ENCODE results near the gene RELN.

Gene RELN

DNA sequence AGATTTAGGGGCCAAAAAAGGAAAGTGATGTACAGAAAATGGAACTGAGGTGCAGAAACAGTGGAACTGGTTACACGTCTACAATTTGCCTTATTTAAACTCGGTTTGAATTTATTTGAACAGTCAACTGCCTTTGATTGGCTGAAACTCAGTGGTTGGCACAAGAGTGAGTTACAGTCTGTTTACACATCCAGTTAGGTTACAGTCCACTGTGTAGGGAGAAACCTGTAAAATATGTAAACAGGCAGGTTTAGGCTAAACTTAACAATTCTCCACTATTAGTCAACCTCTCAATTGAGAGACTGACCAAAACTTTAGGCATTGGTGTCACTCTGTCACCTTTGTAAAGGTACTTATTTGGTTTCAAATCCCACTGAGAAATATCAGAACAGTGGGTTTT is 40.3 kb upstream of the RELN start:
- Histone ChIP-seq H3K9ac (ENCODE audit: low read depth, low read length, poor library complexity, severe bottlenecking) (no peak overlapping the region), H4K20me1 (ENCODE audit: insufficient read depth, low read length, poor library complexity, severe bottlenecking) (no peaks in the 10 kb centered on the region), H3K9me2 (replicated peaks; ENCODE audit: low read depth, low read length) (no peaks in the 10 kb centered on the region), H3K36me3 (ENCODE audit: insufficient read depth, low read length) (no peaks in the 10 kb centered on the region), H3K4me2 (ENCODE audit: low read depth, low read length, poor library complexity, severe bottlenecking) (no peak overlapping the region), H3K4me1 (ENCODE audit: insufficient read depth, low read length, poor library complexity, severe bottlenecking) (no peaks in the 10 kb centered on the region), H3K9me3 (ENCODE audit: insufficient read depth, low read depth, low read length) (no peaks in the 10 kb centered on the region), H3K79me2 (ENCODE audit: insufficient read depth, low read length) (no peaks in the 10 kb centered on the region), H2AFZ (ENCODE audit: low read length) (no peak overlapping the region), H3K27me3 (ENCODE audit: insufficient read depth, low read length, poor library complexity, severe bottlenecking) (no peaks in the 10 kb centered on the region), H3K4me3 (ENCODE audit: low read length, poor library complexity, severe bottlenecking) (no peak overlapping the region), H3F3A (ENCODE audit: low read depth) (no peaks in the 10 kb centered on the region)
- no peak for TF ChIP-seq EZH2phosphoT487 (IDR thresholded peaks at IDR 0.05; ENCODE audit: borderline replicate concordance)
- TF ChIP-seq, protein P1, sequence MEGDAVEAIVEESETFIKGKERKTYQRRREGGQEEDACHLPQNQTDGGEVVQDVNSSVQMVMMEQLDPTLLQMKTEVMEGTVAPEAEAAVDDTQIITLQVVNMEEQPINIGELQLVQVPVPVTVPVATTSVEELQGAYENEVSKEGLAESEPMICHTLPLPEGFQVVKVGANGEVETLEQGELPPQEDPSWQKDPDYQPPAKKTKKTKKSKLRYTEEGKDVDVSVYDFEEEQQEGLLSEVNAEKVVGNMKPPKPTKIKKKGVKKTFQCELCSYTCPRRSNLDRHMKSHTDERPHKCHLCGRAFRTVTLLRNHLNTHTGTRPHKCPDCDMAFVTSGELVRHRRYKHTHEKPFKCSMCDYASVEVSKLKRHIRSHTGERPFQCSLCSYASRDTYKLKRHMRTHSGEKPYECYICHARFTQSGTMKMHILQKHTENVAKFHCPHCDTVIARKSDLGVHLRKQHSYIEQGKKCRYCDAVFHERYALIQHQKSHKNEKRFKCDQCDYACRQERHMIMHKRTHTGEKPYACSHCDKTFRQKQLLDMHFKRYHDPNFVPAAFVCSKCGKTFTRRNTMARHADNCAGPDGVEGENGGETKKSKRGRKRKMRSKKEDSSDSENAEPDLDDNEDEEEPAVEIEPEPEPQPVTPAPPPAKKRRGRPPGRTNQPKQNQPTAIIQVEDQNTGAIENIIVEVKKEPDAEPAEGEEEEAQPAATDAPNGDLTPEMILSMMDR (conservative IDR thresholded peaks at IDR 0.05; ENCODE audit: low read length): no peak

DNA sequence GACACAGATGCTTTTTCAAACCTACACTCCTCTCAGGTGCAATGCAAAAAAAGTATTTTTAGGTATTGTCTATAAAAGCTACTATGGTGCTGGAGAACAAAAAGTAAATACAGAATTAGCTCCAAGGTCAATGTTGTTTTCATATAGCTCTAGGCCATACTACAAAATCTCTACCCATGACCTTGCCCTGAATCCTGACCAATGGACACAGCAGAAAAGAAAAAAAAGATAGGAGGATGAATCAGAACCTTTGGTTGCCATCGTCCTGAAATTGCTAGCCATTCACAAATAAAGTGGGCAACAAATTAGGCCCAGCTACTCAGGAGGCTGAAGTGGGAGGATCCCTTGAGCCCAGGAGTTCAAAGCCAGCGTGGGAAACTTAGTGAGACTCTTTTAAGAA is 35.2 kb upstream of the RELN start:
- Histone ChIP-seq H3K9me3 (ENCODE audit: insufficient read depth, low read depth, low read length) (no peaks in the 10 kb centered on the region), H3K9ac (ENCODE audit: low read depth, low read length, poor library complexity, severe bottlenecking) (no peak overlapping the region), H3K4me2 (ENCODE audit: low read depth, low read length, poor library complexity, severe bottlenecking) (no peak overlapping the region), H3K79me2 (ENCODE audit: insufficient read depth, low read length) (no peaks in the 10 kb centered on the region), H2AFZ (ENCODE audit: low read length) (no peak overlapping the region), H3K27me3 (ENCODE audit: insufficient read depth, low read length, poor library complexity, severe bottlenecking) (no peaks in the 10 kb centered on the region), H4K20me1 (ENCODE audit: insufficient read depth, low read length, poor library complexity, severe bottlenecking) (no peaks in the 10 kb centered on the region), H3F3A (ENCODE audit: low read depth) (no peaks in the 10 kb centered on the region), H3K9me2 (replicated peaks; ENCODE audit: low read depth, low read length) (no peaks in the 10 kb centered on the region), H3K4me1 (ENCODE audit: insufficient read depth, low read length, poor library complexity, severe bottlenecking) (no peaks in the 10 kb centered on the region), H3K36me3 (ENCODE audit: insufficient read depth, low read length) (no peaks in the 10 kb centered on the region), H3K4me3 (ENCODE audit: low read length, poor library complexity, severe bottlenecking) (no peak overlapping the region)
- no peak for TF ChIP-seq EZH2phosphoT487 (IDR thresholded peaks at IDR 0.05; ENCODE audit: borderline replicate concordance)
- TF ChIP-seq, protein P1 (conservative IDR thresholded peaks at IDR 0.05; ENCODE audit: low read length): no peak

DNA sequence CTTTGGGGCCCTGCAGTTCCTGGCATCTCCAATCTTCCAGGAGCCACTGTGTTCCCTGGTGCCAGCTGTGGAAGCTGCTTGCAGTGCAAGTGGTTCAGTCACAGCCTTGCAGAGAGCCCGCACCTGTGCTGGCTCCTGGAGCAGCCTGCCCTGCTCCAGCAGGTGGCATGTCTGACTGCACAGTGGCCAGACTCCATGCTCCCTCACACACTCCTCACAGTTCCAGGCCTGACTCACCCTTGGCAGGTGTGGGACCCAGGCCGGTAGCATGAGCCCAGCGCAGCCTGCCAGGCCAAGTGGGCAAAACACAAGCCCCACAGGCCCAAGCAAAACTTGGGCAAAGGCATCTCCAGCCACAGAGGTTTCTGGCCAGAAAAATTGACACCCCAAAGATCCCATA is 33.6 kb upstream of the RELN start:
- Histone ChIP-seq H3K79me2 (ENCODE audit: insufficient read depth, low read length) (no peaks in the 10 kb centered on the region), H2AFZ (ENCODE audit: low read length) (no peak overlapping the region), H3K36me3 (ENCODE audit: insufficient read depth, low read length) (no peaks in the 10 kb centered on the region), H3K4me2 (ENCODE audit: low read depth, low read length, poor library complexity, severe bottlenecking) (no peak overlapping the region), H3F3A (ENCODE audit: low read depth) (no peaks in the 10 kb centered on the region), H3K4me3 (ENCODE audit: low read length, poor library complexity, severe bottlenecking) (no peak overlapping the region), H3K27me3 (ENCODE audit: insufficient read depth, low read length, poor library complexity, severe bottlenecking) (no peaks in the 10 kb centered on the region), H3K9me3 (ENCODE audit: insufficient read depth, low read depth, low read length) (no peaks in the 10 kb centered on the region), H4K20me1 (ENCODE audit: insufficient read depth, low read length, poor library complexity, severe bottlenecking) (no peaks in the 10 kb centered on the region), H3K9me2 (replicated peaks; ENCODE audit: low read depth, low read length) (0 out of 2 replicates have a peak, but pooled peaks cover 3% of the 10 kb centered on the region), H3K9ac (ENCODE audit: low read depth, low read length, poor library complexity, severe bottlenecking) (no peak overlapping the region), H3K4me1 (ENCODE audit: insufficient read depth, low read length, poor library complexity, severe bottlenecking) (no peaks in the 10 kb centered on the region)
- no peak for TF ChIP-seq EZH2phosphoT487 (IDR thresholded peaks at IDR 0.05; ENCODE audit: borderline replicate concordance)
- TF ChIP-seq, protein P1 (conservative IDR thresholded peaks at IDR 0.05; ENCODE audit: low read length): no peak
